GM21515 (cell line): ENCODE data around the gene EIF3B.
"Not testable (repeated sequence)": the region's sequence is repeated elsewhere in the genome, so short reads cannot be mapped to it uniquely, and the experiment has no call there.

Source experiments
- ATAC-seq: cut with Tn5 transposase; IDR thresholded peaks from one replicate; pipeline ENCODE4 v1.9.1; 2021; ENCODE audit not compliant: unreplicated experiment

EIF3B gene

GRCh38 chr7:2354186-2354938 lies at the start of gene EIF3B:
Gene EIF3B, plus strand, starts transcription at chr7:2354827. Its CDS starts 95 bp downstream, at chr7:2354922.
- ATAC-seq, result peak; percentile 82

- ATAC-seq, result not testable (repeated sequence)
Measured at GRCh38 chr7:2305258-2305657, 49.4 kb upstream of the EIF3B start.

- no peak for ATAC-seq
Measured at GRCh38 chr7:2306688-2307087, 47.9 kb upstream of the EIF3B start.

- ATAC-seq, result peak; percentile 37
Measured at GRCh38 chr7:2307690-2308107, 46.9 kb upstream of the EIF3B start.

GRCh38 chr7:2309889-2310331 lies 44.7 kb upstream of the EIF3B start:
- no peak for ATAC-seq

- no peak for ATAC-seq
Measured at GRCh38 chr7:2312267-2312929, 42.2 kb upstream of the EIF3B start.

- ATAC-seq, result no peak
Measured at GRCh38 chr7:2313450-2314208, 41.0 kb upstream of the EIF3B start.

- peak; percentile 75 for ATAC-seq
Measured at GRCh38 chr7:2314209-2314955, 40.2 kb upstream of the EIF3B start, which contains the start of gene SNX8. Gene SNX8, minus strand, starts transcription at chr7:2314441. Its CDS starts 20 bp downstream, at chr7:2314421.

- not testable (repeated sequence) for ATAC-seq
Measured at GRCh38 chr7:2314956-2315530, 39.6 kb upstream of the EIF3B start.

- no peak for ATAC-seq
Measured at GRCh38 chr7:2315787-2316186, 38.8 kb upstream of the EIF3B start.

GRCh38 chr7:2316578-2316977 lies 38.0 kb upstream of the EIF3B start:
- ATAC-seq, result no peak

- no peak for ATAC-seq
Measured at GRCh38 chr7:2317556-2318293, 36.9 kb upstream of the EIF3B start.

GRCh38 chr7:2321020-2321419 lies 33.6 kb upstream of the EIF3B start:
- ATAC-seq, result no peak

- ATAC-seq, result no peak
Measured at GRCh38 chr7:2325162-2325561, 29.5 kb upstream of the EIF3B start.

- no peak for ATAC-seq
Measured at GRCh38 chr7:2326951-2327350, 27.7 kb upstream of the EIF3B start.

- no peak for ATAC-seq
Measured at GRCh38 chr7:2330493-2330892, 24.1 kb upstream of the EIF3B start.

- ATAC-seq, result no peak
Measured at GRCh38 chr7:2331707-2332106, 22.9 kb upstream of the EIF3B start.

- not testable (repeated sequence) for ATAC-seq
Measured at GRCh38 chr7:2332606-2333231, 21.9 kb upstream of the EIF3B start.

GRCh38 chr7:2336626-2337299 lies 17.9 kb upstream of the EIF3B start:
- ATAC-seq, result no peak
